Measurements from ENCODE around the gene DTWD2.

DTWD2 gene

DNA sequence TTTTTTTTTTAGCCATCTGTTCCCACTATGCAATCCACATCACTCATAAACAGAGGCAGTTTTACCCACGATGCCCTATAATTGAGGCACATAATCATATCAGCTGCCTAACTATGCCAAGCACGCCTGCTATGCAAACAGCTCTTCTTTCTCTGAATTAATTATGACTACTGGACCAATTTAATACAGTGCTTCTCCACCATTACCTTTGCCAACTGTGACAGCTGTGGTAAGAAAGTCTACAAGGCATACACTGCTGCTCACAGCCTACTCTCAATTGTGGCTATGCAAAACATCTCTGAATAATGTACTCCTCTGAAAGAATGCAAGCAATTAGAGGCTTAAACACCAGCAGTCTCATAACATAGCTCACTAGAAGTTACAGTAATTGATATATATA lies 97.1 kb downstream of the DTWD2 start:
- Histone ChIP-seq H3K27me3 (ENCODE audit: insufficient read depth, low read length) (no peaks in the 10 kb centered on the region), H3K27ac (ENCODE audit: low read depth, low read length, poor library complexity, severe bottlenecking) (no peak overlapping the region), H3K79me2 (ENCODE audit: insufficient read depth, low read length) (no peaks in the 10 kb centered on the region), H3K36me3 (ENCODE audit: insufficient read depth, low read length) (no peaks in the 10 kb centered on the region), H3K9me3 (ENCODE audit: low read length) (no peaks in the 10 kb centered on the region), H3K4me1 (ENCODE audit: insufficient read depth, low read length, severe bottlenecking) (no peaks in the 10 kb centered on the region), H2AFZ (ENCODE audit: low read length) (no peak overlapping the region), H4K20me1 (ENCODE audit: insufficient read depth, low read length) (no peaks in the 10 kb centered on the region), H3K9me2 (ENCODE audit: low read depth, low read length) (no peaks in the 10 kb centered on the region), H3F3A (ENCODE audit: insufficient read depth, low read length) (no peaks in the 10 kb centered on the region), H3K4me2 (ENCODE audit: low read length) (no peak overlapping the region), H3K4me3 (ENCODE audit: low read depth, low read length, poor library complexity, severe bottlenecking) (no peak overlapping the region), H3K9ac (ENCODE audit: low read length) (no peak overlapping the region)
- no peak for TF ChIP-seq EZH2 (IDR thresholded peaks at IDR 0.05; ENCODE audit: borderline replicate concordance, low read length)
- TF ChIP-seq, protein P1, sequence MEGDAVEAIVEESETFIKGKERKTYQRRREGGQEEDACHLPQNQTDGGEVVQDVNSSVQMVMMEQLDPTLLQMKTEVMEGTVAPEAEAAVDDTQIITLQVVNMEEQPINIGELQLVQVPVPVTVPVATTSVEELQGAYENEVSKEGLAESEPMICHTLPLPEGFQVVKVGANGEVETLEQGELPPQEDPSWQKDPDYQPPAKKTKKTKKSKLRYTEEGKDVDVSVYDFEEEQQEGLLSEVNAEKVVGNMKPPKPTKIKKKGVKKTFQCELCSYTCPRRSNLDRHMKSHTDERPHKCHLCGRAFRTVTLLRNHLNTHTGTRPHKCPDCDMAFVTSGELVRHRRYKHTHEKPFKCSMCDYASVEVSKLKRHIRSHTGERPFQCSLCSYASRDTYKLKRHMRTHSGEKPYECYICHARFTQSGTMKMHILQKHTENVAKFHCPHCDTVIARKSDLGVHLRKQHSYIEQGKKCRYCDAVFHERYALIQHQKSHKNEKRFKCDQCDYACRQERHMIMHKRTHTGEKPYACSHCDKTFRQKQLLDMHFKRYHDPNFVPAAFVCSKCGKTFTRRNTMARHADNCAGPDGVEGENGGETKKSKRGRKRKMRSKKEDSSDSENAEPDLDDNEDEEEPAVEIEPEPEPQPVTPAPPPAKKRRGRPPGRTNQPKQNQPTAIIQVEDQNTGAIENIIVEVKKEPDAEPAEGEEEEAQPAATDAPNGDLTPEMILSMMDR (IDR thresholded peaks at IDR 0.05; ENCODE audit: low read length), result no peak

DNA sequence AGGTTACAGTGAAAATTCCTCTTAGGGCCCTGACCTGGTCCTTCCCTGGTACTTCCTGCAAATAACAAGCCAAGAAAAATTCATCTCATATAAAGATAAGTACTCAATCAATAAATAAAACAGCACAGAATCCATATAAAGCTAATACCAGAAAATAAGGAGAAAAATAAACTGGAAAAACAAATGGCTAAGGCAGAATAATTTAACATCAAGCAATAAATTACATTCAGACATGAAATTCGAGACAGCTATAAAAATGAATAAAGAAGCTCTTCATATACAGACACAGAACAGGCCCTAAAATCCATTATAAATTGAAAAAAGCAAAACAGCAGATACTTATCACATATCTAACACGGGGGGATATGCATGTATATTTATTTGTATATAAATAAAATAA lies 99.2 kb downstream of the DTWD2 start:
- Histone ChIP-seq H3K9me2 (ENCODE audit: low read depth, low read length) (no peaks in the 10 kb centered on the region), H3K36me3 (ENCODE audit: insufficient read depth, low read length) (no peaks in the 10 kb centered on the region), H3K79me2 (ENCODE audit: insufficient read depth, low read length) (no peaks in the 10 kb centered on the region), H3K9me3 (ENCODE audit: low read length) (no peaks in the 10 kb centered on the region), H2AFZ (ENCODE audit: low read length) (no peak overlapping the region), H3K27me3 (ENCODE audit: insufficient read depth, low read length) (no peaks in the 10 kb centered on the region), H3K9ac (ENCODE audit: low read length) (no peak overlapping the region), H4K20me1 (ENCODE audit: insufficient read depth, low read length) (no peaks in the 10 kb centered on the region), H3K4me2 (ENCODE audit: low read length) (no peak overlapping the region), H3F3A (ENCODE audit: insufficient read depth, low read length) (no peaks in the 10 kb centered on the region), H3K4me3 (ENCODE audit: low read depth, low read length, poor library complexity, severe bottlenecking) (no peak overlapping the region), H3K27ac (ENCODE audit: low read depth, low read length, poor library complexity, severe bottlenecking) (no peak overlapping the region), H3K4me1 (ENCODE audit: insufficient read depth, low read length, severe bottlenecking) (no peaks in the 10 kb centered on the region)
- TF ChIP-seq, protein P1 (IDR thresholded peaks at IDR 0.05; ENCODE audit: low read length), result no peak
- no peak for TF ChIP-seq EZH2 (IDR thresholded peaks at IDR 0.05; ENCODE audit: borderline replicate concordance, low read length)

DNA sequence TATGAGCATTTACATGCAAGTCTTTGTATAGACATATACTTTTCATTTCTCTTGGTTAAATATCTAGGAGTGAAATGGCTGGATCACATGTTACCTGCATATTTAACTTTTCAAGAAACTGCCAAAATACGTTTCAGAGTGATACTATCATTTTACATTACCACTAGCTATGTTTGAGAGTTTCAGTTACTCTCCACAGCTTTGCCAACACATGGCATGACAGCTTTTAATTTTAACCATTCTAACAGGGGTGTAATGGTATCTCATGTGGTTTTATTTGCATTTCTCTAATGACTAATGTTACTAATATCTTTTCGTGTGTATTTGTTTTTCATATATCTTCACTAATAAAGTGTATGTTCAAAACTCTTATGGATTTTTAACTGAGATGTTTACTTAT lies 99.8 kb downstream of the DTWD2 start:
- Histone ChIP-seq H3K27ac (ENCODE audit: low read depth, low read length, poor library complexity, severe bottlenecking) (no peak overlapping the region), H3K9me3 (ENCODE audit: low read length) (no peaks in the 10 kb centered on the region), H3K4me2 (ENCODE audit: low read length) (no peak overlapping the region), H3K79me2 (ENCODE audit: insufficient read depth, low read length) (no peaks in the 10 kb centered on the region), H3K36me3 (ENCODE audit: insufficient read depth, low read length) (no peaks in the 10 kb centered on the region), H4K20me1 (ENCODE audit: insufficient read depth, low read length) (no peaks in the 10 kb centered on the region), H2AFZ (ENCODE audit: low read length) (no peak overlapping the region), H3K9ac (ENCODE audit: low read length) (no peak overlapping the region), H3K4me3 (ENCODE audit: low read depth, low read length, poor library complexity, severe bottlenecking) (no peak overlapping the region), H3K27me3 (ENCODE audit: insufficient read depth, low read length) (no peaks in the 10 kb centered on the region), H3F3A (ENCODE audit: insufficient read depth, low read length) (no peaks in the 10 kb centered on the region), H3K9me2 (ENCODE audit: low read depth, low read length) (no peaks in the 10 kb centered on the region), H3K4me1 (ENCODE audit: insufficient read depth, low read length, severe bottlenecking) (no peaks in the 10 kb centered on the region)
- TF ChIP-seq, protein P1 (IDR thresholded peaks at IDR 0.05; ENCODE audit: low read length), result no peak
- TF ChIP-seq EZH2 (IDR thresholded peaks at IDR 0.05; ENCODE audit: borderline replicate concordance, low read length), result no peak
